ENCODE measurements around the gene SUSD5.
"Not testable (repeated sequence)": the region's sequence is repeated elsewhere in the genome, so short reads cannot be mapped to it uniquely, and the experiment has no call there.

SUSD5 gene

GRCh38 chr3:33187368-33187634 is 31.3 kb downstream of the SUSD5 start:
- no peak for DNase-seq

GRCh38 chr3:33186524-33187367 is 31.9 kb downstream of the SUSD5 start:
- no peak for DNase-seq

- no peak for DNase-seq
Observed at GRCh38 chr3:33184863-33185262, 33.7 kb downstream of the SUSD5 start.

DNA sequence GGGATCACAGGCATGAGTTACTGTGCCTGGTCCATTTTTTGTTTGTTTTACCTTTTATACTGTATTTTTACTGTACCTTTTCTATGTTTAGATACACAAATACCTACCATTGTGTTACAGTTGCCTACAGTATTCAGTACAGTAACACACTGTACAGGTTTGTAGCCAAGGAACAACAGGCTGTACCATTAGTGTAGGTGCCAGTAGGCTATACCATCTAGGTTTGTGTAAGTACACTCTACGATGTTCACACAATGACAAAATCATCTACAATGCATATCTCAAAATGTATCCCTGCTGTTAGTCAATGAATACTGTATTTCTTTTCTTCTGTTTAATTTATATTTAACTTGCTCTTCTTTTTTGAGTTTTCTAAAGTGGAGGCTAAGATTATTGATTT is 37.0 kb downstream of the SUSD5 start:
- not testable (repeated sequence) for DNase-seq

DNA sequence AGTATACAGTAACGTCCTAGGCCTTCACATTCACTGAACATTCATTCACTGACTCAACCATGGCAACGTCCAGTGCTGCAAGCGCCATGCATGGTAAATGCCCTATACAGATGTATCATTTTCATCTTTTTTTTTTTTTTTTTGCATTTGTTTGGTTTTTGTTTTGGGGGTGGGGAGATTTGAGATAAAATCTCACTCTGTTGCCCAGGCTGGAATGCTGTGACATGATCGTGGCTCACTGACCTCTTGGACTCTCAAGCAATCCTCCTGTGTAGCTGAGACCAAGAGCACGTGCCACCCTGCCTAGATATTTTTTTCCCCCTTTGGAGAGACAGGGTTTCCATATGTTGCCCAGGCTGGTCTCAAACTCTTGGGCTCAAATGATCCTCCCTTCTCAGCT is 37.4 kb downstream of the SUSD5 start:
- DNase-seq = no peak

DNA sequence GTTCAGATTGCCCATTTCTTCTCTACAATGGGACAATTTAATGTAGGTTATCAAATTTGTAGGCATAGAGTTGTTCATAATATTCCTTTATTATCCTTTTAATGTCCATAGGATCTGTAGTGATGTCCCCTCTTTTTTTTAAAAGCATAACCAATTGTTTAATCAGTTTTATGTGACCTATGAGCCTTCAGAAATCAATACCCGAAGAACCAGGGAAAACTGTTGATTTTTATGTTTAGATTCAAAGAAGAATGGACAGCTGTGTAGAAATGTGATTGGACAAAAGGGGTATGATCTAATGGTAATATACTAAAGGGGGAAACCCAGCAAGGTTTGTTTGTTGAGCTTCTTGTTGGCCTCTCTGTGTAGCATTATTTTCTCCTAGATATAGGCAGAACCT is 39.5 kb downstream of the SUSD5 start:
- DNase-seq = no peak

DNA sequence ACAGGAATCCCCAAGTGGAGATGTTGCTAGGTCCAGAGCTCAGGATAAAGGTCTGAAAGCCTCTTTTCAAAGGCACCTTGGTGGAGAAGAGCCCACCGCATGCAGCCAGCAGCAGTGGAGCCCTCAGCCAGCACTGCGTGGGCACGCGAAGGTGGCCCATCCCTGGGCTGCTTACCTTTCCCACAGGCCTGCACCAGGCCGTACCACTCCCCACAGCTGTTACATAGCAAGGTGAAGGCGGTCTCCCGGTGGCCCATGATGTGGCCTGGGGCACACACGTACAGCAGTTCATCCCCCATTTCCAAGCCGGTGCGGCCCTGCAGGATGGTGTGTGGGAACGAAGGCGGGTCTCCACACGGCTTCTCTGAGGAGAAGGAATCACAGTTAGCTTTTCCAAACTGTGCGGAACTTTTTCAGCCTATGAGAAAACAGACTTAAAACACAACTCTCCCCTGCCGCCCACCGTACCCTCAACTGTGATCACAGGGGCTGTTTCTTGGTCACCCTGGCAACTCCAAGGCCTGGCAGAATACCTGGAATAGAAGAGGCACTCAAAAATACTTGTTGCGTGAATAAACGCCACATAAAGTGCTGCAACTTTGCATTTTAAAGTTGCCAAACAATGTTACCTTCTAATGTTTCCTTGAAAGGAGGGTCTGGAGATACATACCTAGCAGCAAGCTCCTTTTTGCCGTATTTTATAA is 43.7 kb downstream of the SUSD5 start:
- no peak for DNase-seq

- DNase-seq = no peak
Observed at GRCh38 chr3:33174095-33174494, 44.5 kb downstream of the SUSD5 start.

GRCh38 chr3:33173672-33174071 is 44.9 kb downstream of the SUSD5 start:
- no peak for DNase-seq

DNA sequence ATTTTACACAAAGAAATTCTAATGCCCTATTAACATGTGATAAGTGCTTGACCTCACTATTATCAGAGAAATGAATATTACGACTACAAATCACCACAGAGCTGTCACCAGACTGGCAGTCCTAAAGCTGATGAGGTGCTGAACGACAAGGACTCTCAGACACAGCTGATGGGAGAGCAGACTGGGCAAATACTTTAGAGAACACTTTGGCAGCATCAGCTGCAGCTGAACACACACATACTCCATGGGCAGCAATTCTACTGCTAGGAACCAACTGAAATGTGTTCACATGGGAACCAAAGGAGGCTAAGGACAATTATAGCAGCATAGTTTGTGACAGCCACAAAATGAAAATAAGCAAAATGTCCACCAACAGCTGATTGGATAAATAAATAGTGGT is 45.5 kb downstream of the SUSD5 start:
- no peak for DNase-seq

DNA sequence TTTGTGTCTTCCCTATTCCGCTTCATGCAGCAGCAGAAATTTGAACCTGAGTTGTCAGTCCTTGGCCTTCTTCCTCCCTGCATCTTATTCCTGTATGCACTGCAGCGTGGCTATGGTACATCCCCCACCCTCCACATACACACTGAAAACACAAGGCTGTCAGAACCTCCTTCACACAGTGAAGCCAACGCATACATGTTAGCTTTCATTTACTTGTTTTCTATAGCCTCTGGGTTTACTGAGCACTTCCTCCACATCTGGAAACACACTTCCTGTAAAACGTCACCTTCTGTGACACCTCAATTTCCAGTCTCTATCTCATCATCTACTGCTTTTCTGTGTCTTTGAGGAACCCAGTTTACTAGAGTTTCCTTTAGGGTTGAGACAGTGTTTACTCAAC is 47.0 kb downstream of the SUSD5 start:
- DNase-seq = no peak

- no peak for DNase-seq
Observed at GRCh38 chr3:33170531-33170930, 48.1 kb downstream of the SUSD5 start.

GRCh38 chr3:33167716-33168336 is 50.8 kb downstream of the SUSD5 start:
- DNase-seq = no peak

DNA sequence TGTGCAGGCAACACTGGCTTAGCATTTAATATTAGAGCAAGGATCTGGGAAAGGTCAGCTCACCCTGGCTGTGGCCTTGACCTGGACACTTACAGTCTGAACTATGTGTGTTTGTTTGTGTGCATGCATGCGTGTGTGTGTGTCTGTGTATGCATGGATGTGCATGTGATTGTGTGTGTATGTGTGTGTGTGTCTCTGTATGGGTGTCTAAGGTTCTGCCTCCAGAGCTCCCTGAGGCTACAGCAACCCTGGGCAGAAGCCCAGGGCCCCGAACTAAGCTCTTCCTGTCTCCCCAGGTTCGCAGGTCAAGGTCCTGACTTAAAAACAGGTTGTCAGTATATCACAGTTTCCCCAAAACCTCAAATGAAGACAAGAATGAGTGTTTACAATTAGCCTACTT is 51.3 kb downstream of the SUSD5 start:
- no peak for DNase-seq

DNA sequence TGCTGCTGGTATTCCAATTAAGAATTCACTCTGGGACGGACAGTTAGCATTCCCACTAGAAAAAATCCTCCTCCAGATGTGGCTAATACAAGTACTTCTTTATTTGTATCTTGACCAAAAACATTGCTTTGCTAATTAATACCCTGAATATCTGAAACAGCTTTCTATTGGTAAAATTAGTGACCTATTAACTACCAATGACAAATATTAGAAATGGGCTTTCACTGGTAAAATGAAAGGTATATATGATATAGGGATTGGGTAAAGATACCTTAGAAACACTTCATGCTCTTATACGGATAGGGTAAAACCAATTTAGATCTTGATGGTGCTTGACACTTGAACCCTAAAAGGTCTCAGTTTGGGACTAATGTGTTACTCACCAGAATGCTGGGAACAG is 52.5 kb downstream of the SUSD5 start:
- no peak for DNase-seq

GRCh38 chr3:33165372-33165771 is 53.2 kb downstream of the SUSD5 start:
- DNase-seq = no peak

GRCh38 chr3:33162621-33163020 is 56.0 kb downstream of the SUSD5 start:
- not testable (repeated sequence) for DNase-seq

GRCh38 chr3:33159981-33160380 is 58.6 kb downstream of the SUSD5 start:
- DNase-seq = no peak

DNA sequence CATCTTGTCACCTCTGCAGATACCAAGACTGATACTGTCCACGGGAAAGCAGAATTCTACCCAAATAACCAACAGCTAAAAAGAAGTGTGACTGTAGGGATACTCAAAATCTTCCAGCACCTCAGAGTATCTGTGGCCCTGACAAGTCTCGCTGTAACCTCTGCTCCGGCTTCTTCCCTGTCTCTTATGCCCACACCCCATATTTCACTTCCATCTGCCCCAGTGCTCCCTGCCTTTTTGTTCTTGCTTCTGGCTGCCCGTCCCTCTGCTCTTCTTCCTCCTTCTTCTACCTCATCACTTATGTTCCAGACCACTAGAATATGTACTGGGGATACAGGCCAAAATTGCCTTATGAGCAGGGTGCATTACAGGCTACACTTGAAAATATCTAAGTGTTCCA is 59.4 kb downstream of the SUSD5 start:
- no peak for DNase-seq

DNA sequence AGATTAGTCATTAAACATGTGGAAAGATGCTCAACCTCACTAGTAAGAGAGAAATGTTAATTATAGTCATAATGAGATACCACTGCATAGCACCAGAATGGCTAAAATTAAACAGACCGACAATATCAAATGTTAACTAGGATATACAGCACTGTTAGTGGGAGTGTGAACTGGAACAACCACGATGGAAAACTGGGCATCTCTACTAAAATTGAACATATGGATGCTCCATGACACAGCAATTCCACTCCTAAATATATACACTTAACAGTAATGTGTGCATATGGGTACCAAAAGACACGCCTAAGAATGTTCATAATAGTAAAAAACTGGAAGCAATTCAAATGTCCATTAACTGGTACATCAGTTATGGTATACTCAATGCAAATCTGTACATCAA is 63.3 kb downstream of the SUSD5 start:
- no peak for DNase-seq

DNA sequence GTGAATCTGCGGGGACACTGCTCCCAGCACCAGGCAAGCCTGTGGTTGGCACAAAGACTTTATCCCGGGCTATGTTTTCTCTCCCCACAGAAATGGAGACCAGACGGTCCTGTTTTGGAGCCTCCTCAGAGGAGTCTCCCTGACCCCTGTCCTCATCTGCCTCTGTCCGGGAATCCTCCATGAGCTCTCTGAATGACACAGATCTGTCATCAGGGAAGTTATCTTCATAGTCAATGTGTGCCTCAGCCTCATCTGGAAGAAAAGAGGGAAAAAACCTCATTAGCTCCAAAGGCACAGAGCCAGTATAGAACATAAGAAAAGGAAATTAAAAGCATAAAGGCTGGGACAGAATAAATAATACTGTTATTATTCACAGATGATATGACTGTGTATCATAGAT is 64.8 kb downstream of the SUSD5 start:
- no peak for DNase-seq

DNA sequence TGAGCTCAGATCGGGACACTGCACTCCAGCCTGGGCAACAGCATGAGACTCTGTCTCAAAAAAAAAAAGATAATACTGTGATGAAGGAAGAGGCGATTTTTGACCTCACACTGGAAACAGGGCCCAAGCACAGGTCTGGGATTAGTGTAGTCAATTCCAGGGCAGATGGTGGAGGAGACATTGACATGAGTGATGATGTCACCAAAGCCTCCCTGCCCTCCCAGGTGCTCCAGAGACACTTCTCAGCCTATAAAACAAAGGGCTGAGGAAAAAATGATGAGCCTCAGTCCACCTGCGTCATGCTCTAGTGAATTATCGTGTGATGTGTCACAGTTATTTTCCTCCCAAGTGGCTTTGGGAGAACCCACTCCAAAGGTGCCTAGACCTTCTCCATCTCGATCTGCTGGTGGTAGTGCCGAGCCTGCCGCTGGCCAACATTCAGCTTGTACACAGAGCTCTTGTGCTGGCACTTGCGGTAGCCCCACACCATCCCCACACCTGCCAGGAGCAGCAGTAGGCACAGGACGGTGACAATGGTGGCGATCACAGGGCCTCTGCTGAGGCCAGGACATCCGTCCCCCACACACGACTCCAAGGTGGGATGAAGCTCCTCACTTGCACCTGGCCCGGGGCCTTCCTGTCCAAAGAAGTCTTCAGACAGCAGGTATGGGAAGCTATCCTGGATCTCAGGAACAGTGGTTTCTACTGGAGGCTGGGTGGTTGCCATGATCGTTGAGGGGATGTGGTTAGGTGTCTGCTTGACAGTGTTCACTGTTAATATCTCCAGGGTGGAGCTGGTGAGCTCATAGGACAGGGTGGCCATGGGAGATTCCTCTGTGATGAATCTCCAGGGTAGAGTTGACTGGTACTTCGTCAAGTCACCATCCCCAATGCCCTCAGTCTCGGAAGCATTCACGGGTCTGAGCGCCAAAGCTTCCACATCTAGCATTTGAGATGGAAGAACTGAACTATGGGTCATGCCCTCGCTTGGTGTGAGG is 65.9 kb downstream of the SUSD5 start:
- no peak for DNase-seq

- no peak for DNase-seq
Observed at GRCh38 chr3:33149342-33149741, 69.3 kb downstream of the SUSD5 start.
